Testis (tissue), 2 donors: ENCODE results near the gene AGK.

Source experiments
- CTCF ChIP-seq, 3 experiments: fragments of 450-650 bp in 2 of 3; fragments of 200-600 bp in 1 of 3; sonication (generic) in 1 of 3; IDR thresholded peaks; one replicate each; pipeline ENCODE4 v1.5.1; 2016 to 2019; ENCODE audit warnings: antibody characterized with exemption in 3 of 3, mild to moderate bottlenecking in 2 of 3, moderate library complexity in 1 of 3
- POLR2A ChIP-seq: fragments of 450-650 bp; IDR thresholded peaks from one replicate; pipeline ENCODE4 v1.6.1; 2017; ENCODE audit warnings: antibody characterized with exemption, mild to moderate bottlenecking, moderate library complexity

- no peak for TF ChIP-seq CTCF (IDR thresholded peaks at IDR 0.05)
- TF ChIP-seq POLR2A: no peak
Observed at GRCh38 chr7:141685285-141686023, 134.2 kb downstream of the AGK start.
